NT2/D1 (cell line): ENCODE data around the gene PPFIA2.

ENCODE experiments used
- DNase-seq: peaks from one replicate; pipeline ENCODE4 v3.0.0-alpha.2; 2011; ENCODE audit warnings: low read depth, low spot score
- H3K27me3 ChIP-seq: 2 replicates; pipeline ENCODE4 v1.6.0; 2011; ENCODE audit warnings: mild to moderate bottlenecking; ENCODE audit not compliant: insufficient read length, insufficient read depth
- H3K36me3 ChIP-seq: 2 replicates; pipeline ENCODE4 v1.6.1; 2011; ENCODE audit warnings: mild to moderate bottlenecking, low read length, mixed read lengths; ENCODE audit not compliant: insufficient read depth, insufficient read length
- H3K4me1 ChIP-seq: 2 replicates; pipeline ENCODE4 v1.5.1; 2011; ENCODE audit not compliant: insufficient read depth, insufficient read length
- H3K4me3 ChIP-seq: 2 replicates; pipeline ENCODE4 v1.5.1; 2011; ENCODE audit warnings: low read depth; ENCODE audit not compliant: insufficient read length
- H3K9ac ChIP-seq: 2 replicates; pipeline ENCODE4 v1.6.0; 2011; ENCODE audit warnings: low read depth; ENCODE audit not compliant: insufficient read length
- H3K9me3 ChIP-seq: 2 replicates; pipeline ENCODE4 v1.5.1; 2011; ENCODE audit warnings: mild to moderate bottlenecking, low read length; ENCODE audit not compliant: insufficient read depth
- SUZ12 ChIP-seq: IDR thresholded peaks from 2 replicates; pipeline ENCODE4 v1.6.1; 2011; ENCODE audit not compliant: insufficient read length, insufficient read depth; ENCODE audit errors: extremely low read depth
- YY1 ChIP-seq: IDR thresholded peaks from 2 replicates; pipeline ENCODE4 v1.6.1; 2011; ENCODE audit not compliant: insufficient read length, insufficient read depth
- ZNF274 ChIP-seq: IDR thresholded peaks from 2 replicates; pipeline ENCODE4 v1.6.1; 2011; ENCODE audit warnings: mild to moderate bottlenecking, low read depth, low read length

PPFIA2 gene

DNA sequence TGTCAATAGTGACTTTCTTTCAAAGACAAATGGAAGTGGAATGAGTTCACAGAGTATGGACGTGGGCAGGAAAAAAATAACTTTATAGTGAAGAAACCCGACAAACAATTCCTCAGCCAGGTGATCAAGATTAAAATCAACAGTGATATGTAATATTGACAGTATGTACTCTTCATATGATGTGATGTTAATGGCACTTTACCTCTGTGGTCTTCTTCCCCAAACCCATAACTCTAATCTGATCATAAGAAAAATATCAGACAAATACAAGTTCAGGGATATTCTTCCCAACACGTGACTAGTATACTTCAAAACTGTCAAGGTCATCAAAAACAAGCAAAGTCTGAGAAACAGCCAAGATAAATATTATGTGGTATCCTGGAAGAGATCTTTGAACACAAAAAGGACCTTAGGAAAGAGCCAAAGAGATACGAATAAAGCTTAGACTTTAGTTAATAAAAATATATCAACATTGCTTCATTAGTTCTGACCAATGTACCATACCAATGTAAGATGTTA lies 215.5 kb downstream of the PPFIA2 start:
- Histone ChIP-seq H3K27me3 (no peaks in the 10 kb centered on the region), H3K9me3 (no peaks in the 10 kb centered on the region), H3K36me3 (no peaks in the 10 kb centered on the region), H3K4me1 (no peaks in the 10 kb centered on the region), H3K9ac (no peak overlapping the region), H3K4me3 (no peak overlapping the region)
- TF ChIP-seq YY1 (no peak), ZNF274 (no peak), SUZ12 (no peak)
- DNase-seq: no peak

DNA sequence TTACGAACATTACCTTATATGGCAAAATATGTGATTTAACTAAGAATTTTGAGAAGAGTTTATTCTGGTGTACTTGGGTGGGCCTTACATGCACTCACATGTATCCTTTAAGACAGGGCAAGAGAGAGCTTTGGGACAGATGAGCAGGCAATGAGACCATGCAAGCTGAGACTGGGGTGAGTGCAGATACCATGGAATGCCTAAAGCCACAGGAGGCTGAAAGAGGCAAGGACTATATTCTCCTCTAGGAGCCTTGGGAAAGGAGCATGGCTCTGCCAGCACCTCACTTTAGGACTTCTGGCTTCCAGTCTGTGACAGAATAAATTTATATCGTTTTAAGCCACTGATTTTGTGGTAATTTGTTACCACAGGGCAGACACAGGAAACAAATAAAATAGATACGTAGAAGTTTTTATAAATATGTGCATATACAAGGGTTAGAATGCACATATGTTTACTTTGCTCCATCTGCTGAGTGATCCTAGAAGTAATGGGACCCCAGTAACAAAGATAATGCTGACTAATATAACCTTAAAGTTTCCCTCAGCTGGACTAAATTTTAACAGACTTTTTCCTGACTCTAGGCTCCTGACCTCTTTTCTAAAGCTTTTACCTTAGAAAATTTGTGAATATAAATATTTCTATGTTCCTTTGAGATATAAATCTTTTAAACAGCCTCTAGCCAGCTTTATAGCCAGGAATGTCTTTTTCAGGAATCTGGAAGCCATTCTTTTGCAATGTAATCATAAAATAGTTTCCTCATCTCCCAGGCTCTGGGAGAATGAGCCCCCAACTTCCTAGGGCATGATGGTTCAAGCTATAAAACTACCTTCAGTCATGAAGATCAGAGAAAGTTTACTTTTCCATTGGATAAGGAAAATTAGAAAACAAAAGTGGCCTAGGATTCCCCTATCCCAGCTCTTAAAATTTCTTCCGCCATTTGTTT lies 216.8 kb downstream of the PPFIA2 start:
- Histone ChIP-seq H3K4me3 (no peak overlapping the region), H3K9me3 (no peaks in the 10 kb centered on the region), H3K9ac (no peak overlapping the region), H3K4me1 (no peaks in the 10 kb centered on the region), H3K27me3 (no peaks in the 10 kb centered on the region), H3K36me3 (no peaks in the 10 kb centered on the region)
- no peak for DNase-seq
- TF ChIP-seq YY1 (no peak), SUZ12 (no peak), ZNF274 (no peak)

DNA sequence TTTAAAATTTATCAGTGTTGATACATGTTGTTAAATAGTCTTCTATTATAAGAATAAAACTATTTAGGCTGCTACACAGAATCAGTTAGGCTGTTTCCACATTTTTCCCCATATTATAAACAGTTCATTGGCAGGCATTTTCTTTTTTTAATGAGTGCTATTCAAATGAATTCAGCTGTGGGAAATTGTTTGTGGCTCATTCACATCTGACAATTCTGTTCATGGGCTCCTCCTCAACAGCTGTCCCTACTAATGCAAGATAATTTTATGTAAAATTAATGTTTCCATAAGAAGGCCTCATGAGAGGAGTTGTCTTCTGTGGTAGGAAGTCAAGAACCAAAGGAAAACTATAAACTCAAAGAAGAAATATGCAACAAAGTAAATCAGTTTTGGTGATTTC lies 218.0 kb downstream of the PPFIA2 start:
- Histone ChIP-seq H3K9ac (no peak overlapping the region), H3K9me3 (no peaks in the 10 kb centered on the region), H3K36me3 (no peaks in the 10 kb centered on the region), H3K4me1 (no peaks in the 10 kb centered on the region), H3K27me3 (no peaks in the 10 kb centered on the region), H3K4me3 (no peak overlapping the region)
- TF ChIP-seq YY1: no peak
- TF ChIP-seq SUZ12: no peak
- no peak for TF ChIP-seq ZNF274
- no peak for DNase-seq

DNA sequence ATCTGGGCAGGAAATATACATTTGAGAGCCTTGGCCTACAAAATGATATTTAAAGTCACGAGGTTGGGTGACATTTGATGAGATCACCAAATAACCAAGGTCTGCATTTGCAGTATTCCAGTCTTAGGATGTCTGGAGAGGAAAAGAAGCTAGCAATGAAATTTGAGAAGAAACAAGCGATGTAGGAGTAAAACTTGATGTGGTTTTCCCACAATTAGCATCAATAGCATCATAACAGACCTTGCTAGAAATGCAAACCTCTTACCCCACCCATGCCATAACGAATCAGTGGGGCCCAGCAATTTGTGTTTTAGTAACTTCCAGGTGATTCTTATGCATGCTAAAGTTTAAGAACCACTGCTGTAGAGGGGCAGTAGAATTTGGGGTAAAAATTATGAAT lies 219.9 kb downstream of the PPFIA2 start:
- DNase-seq: no peak

DNA sequence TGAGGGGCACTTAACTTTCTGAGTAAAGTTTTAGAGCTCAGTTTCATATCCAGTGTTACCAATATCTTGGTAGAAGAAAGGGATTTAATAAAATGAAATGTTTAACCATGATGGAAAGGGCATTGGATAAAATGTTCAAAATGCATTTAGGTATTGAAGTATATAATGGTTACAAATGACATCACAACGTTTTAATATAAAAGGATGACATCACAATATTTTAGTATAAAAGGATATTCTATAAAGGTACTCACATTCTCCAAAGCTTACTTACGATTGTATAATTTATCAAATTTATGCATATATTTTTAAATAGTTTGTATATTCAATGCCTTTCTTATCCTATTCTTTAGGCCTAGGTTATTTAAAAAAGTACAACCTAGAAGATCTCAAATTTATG lies 226.1 kb downstream of the PPFIA2 start:
- Histone ChIP-seq H3K36me3 (no peaks in the 10 kb centered on the region), H3K27me3 (no peaks in the 10 kb centered on the region), H3K9me3 (no peaks in the 10 kb centered on the region), H3K9ac (no peak overlapping the region), H3K4me1 (no peaks in the 10 kb centered on the region), H3K4me3 (no peak overlapping the region)
- DNase-seq: no peak
- no peak for TF ChIP-seq YY1
- no peak for TF ChIP-seq SUZ12
- TF ChIP-seq ZNF274: no peak

More for the DNA sequence above, 219.9 kb downstream of the PPFIA2 start:
- H3K4me1 ChIP-seq: no peaks in the 10 kb centered on the region
- no peaks in the 10 kb centered on the region for H3K27me3 ChIP-seq
- no peak overlapping the region for H3K4me3 ChIP-seq
- no peak overlapping the region for H3K9ac ChIP-seq
- H3K36me3 ChIP-seq: no peaks in the 10 kb centered on the region
- H3K9me3 ChIP-seq: no peaks in the 10 kb centered on the region
- no peak for TF ChIP-seq ZNF274
- no peak for TF ChIP-seq SUZ12
- TF ChIP-seq YY1: no peak

DNA sequence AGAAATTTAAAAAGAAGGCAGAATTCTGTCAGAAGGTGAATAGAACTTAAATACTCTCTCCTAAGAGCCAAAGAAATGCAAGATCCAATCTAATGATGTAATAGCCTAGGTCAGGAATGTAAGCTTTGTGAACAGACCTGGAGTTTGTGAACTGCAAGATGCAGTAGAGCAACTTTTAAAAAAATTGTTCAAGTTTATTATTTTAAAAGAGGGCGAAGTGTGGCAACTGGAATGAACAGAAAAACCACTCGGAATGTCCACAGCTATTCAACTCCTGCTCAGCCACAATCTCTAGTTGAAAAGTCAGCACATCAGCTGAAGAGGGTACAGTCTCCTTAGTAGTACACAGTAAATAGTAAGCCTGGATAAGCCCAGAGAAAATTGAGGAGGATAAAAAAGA lies 228.8 kb downstream of the PPFIA2 start:
- Histone ChIP-seq H3K27me3 (no peaks in the 10 kb centered on the region), H3K4me1 (no peaks in the 10 kb centered on the region), H3K36me3 (no peaks in the 10 kb centered on the region), H3K9ac (no peak overlapping the region), H3K9me3 (no peaks in the 10 kb centered on the region), H3K4me3 (no peak overlapping the region)
- DNase-seq: no peak
- no peak for TF ChIP-seq SUZ12

DNA sequence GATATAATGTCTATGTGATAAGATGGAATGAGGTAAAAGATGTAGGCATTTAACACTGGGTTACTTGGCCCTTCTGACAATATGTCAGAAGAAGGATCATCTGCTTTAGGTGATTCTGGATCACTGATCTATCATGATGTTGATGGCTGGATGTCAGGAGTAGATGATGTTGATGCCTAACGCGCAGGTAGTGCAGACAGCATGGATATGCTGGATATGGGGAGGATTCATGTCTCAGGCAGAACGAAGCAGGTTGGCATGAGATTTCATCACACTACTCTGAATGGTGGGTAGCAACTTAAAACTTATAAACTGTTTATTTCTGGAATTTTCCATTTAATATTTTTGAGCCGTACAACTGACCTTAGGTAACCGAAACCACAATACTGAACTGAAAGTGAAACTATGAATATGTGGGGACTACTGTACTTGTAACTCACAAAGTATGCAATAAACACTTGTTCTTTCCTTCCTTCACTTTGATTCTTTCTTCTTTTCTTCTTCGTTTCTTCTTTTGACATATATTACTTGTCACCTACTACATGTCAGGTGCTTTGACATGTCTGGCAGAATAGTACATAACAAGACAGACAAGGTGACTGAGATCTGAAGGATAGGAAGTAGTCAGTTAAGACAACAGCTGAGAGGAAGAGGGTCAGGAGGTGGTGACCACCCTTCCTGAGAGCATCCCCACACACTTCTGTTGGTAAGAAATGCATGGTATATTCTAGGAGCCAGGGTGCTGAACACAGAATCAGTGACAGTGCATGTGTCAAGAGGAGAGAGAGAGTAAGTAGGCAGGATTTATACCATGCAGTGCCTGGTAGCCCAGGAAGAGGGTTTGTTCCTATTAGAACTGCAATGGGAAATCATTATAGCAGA lies 238.8 kb downstream of the PPFIA2 start:
- H3K9ac ChIP-seq: no peak overlapping the region
- TF ChIP-seq SUZ12: no peak
- TF ChIP-seq ZNF274: no peak
- no peak for TF ChIP-seq YY1
- DNase-seq: no peak

More for the DNA sequence above, 238.8 kb downstream of the PPFIA2 start:
- H3K4me3 ChIP-seq: no peak overlapping the region
- H3K36me3 ChIP-seq: no peaks in the 10 kb centered on the region
- no peaks in the 10 kb centered on the region for H3K9me3 ChIP-seq
- H3K27me3 ChIP-seq: no peaks in the 10 kb centered on the region
- no peaks in the 10 kb centered on the region for H3K4me1 ChIP-seq
